ENCODE results near the gene TEX52. TPM values are rescaled to one million over a fixed set of nuclear protein-coding genes. Genes with fewer than 3 reads are reported as not detected.

Gene TEX52
- total and polyA plus RNA-seq, 10 of the 15 experiments (the other 5 are each of a cell fraction or from before 2014, with no cell fraction given) = 0.23 TPM; not detected in 9

GRCh38 chr12:2854669-2855453, 2.0 kb downstream of the TEX52 start:
- Histone ChIP-seq H3K9ac (ENCODE audit: control insufficient read depth, insufficient read depth, low read length) (no peak overlapping the region), H3K9me3 (replicated peaks; ENCODE audit: control insufficient read depth, insufficient read depth, low read length) (no peaks in the 10 kb centered on the region), H3K4me1 (ENCODE audit: control insufficient read depth, insufficient read depth, low read length) (no peaks in the 10 kb centered on the region), H2AFZ (ENCODE audit: control insufficient read depth, low read depth, low read length) (no peak overlapping the region), H3K27me3 (replicated peaks in 1 of 2; ENCODE audit: control insufficient read depth in 2 of 2, insufficient read depth in 2 of 2, low read length in 1 of 2) (no peaks in the 10 kb centered on the region), H3K36me3 (ENCODE audit: control insufficient read depth in 2 of 2, insufficient read depth in 2 of 2, low read length in 1 of 2) (peaks cover 11% of the 10 kb centered on the region in 2 experiments; a peak in 3 of 4 replicates), H4K20me1 (ENCODE audit: control insufficient read depth, insufficient read depth) (no peaks in the 10 kb centered on the region), H3K79me2 (ENCODE audit: control insufficient read depth, insufficient read depth, low read length) (no peaks in the 10 kb centered on the region), H3K4me2 (ENCODE audit: control insufficient read depth, insufficient read depth) (no peak overlapping the region), H3K27ac (ENCODE audit: control insufficient read depth, insufficient read depth) (no peak overlapping the region), H3K4me3 (no peak overlapping the region)
- no TSS peak for BruUV-seq (replicated peaks)
- ATAC-seq (no peak), DNase-seq (ENCODE audit: low read depth, low spot score) (no peak), FAIRE-seq (no peak)
- in situ Hi-C loops (cut with MboI) = no loop called here
- ChIA-PET SMC1A (ENCODE audit: uncharacterized antibody, unreplicated experiment) (interaction anchor here (1.3 kb wide), 1 partner anchor 90 kb away, joined by 6 read pairs; no protein-coding TSS in a partner anchor), CTCF (interaction anchor here (1.3 to 3.0 kb wide), 6 partner anchors 16 to 183 kb away, joined by 4 to 24 read pairs (median 5); no protein-coding TSS in a partner anchor), RAD21 (ENCODE audit: unreplicated experiment) (interaction anchor here (1.5 kb wide), 1 partner anchor 187 kb away, joined by 6 read pairs; no protein-coding TSS in a partner anchor), POLR2A (no interaction called here)
- intact Hi-C loops (cut with micrococcal nuclease; ENCODE audit: unreplicated experiment) = no loop called here
- WGBS (ENCODE audit: insufficient coverage, insufficient replicate concordance, low lambda C conversion rate, missing lambda C conversion rate) = 86% methylated on average over 19 of the region's 25 CpGs
- no peak for TF ChIP-seq SP1 (IDR thresholded peaks at IDR 0.05; ENCODE audit: low read depth, low read length)
- no peak for TF ChIP-seq NFYA (IDR thresholded peaks at IDR 0.05; ENCODE audit: borderline replicate concordance, low read depth, low read length)
- TF ChIP-seq MTA3 (IDR thresholded peaks at IDR 0.05; ENCODE audit: borderline replicate concordance, low read length) = no peak
- no peak for TF ChIP-seq IRF4 (IDR thresholded peaks at IDR 0.05; ENCODE audit: low read depth, low read length)
- TF ChIP-seq STAT3 (IDR thresholded peaks at IDR 0.05; ENCODE audit: low read depth, low read length) = no peak
- no peak for TF ChIP-seq CREM (IDR thresholded peaks at IDR 0.05; ENCODE audit: low read depth)
- no peak for TF ChIP-seq NFIC (IDR thresholded peaks at IDR 0.05; ENCODE audit: low read depth, low read length)
- no peak for TF ChIP-seq ZNF274 (IDR thresholded peaks at IDR 0.05; ENCODE audit: insufficient read depth, insufficient read length)
- TF ChIP-seq ESRRA (IDR thresholded peaks at IDR 0.05; ENCODE audit: low read length) = no peak
- TF ChIP-seq E2F4 (IDR thresholded peaks at IDR 0.05; ENCODE audit: low read depth, low read length) = no peak
- no peak for TF ChIP-seq ATF7 (IDR thresholded peaks at IDR 0.05; ENCODE audit: low read depth)
